SK-N-SH treated with all-trans-retinoic acid at 6 μM for 48 hours (cell line): Measurements from ENCODE around the gene GJB3.

ENCODE experiments used
- ARNTL ChIP-seq: fragments of 450-650 bp; formaldehyde crosslinking; IDR thresholded peaks from 2 replicates; pipeline ENCODE4 v1.5.0; 2020; ENCODE audit warnings: low read depth, mild to moderate bottlenecking, moderate library complexity, borderline replicate concordance
- CREB5 ChIP-seq: fragments of 250-450 bp; sonication (Bioruptor Pico); IDR thresholded peaks from 2 replicates; pipeline ENCODE4 v1.5.1; 2020; ENCODE audit warnings: low read depth, mild to moderate bottlenecking, moderate library complexity
- CSDC2 ChIP-seq: fragments of 250-450 bp; sonication (Bioruptor Pico); IDR thresholded peaks from 2 replicates; pipeline ENCODE4 v1.5.0; 2020; ENCODE audit warnings: mild to moderate bottlenecking, moderate library complexity
- CSRNP3 ChIP-seq: fragments of 250-450 bp; sonication (Bioruptor Pico); IDR thresholded peaks from 2 replicates; pipeline ENCODE4 v1.5.1; 2021; ENCODE audit warnings: mild to moderate bottlenecking, moderate library complexity
- PPARA ChIP-seq: fragments of 250-450 bp; sonication (Bioruptor Pico); IDR thresholded peaks from 2 replicates; pipeline ENCODE4 v1.5.0; 2020; ENCODE audit warnings: mild to moderate bottlenecking, borderline replicate concordance
- RARB ChIP-seq: fragments of 250-450 bp; sonication (Bioruptor Pico); IDR thresholded peaks from 2 replicates; pipeline ENCODE4 v1.8.0; 2021; ENCODE audit warnings: mild to moderate bottlenecking, moderate library complexity
- TCF4 ChIP-seq: fragments of 250-450 bp; sonication (Bioruptor Pico); IDR thresholded peaks from 2 replicates; pipeline ENCODE4 v1.8.0; 2021; ENCODE audit warnings: mild to moderate bottlenecking, moderate library complexity, borderline replicate concordance
- ZFP3 ChIP-seq: fragments of 250-450 bp; sonication (Bioruptor Pico); IDR thresholded peaks from 2 replicates; pipeline ENCODE4 v1.5.0; 2020; ENCODE audit warnings: mild to moderate bottlenecking, moderate library complexity
- ZNF565 ChIP-seq: fragments of 450-650 bp; formaldehyde crosslinking; conservative IDR thresholded peaks from 2 replicates; pipeline ENCODE4 v1.5.0; 2020; ENCODE audit warnings: low read depth, mild to moderate bottlenecking, moderate library complexity
- ZNF70 ChIP-seq: fragments of 450-650 bp; formaldehyde crosslinking; IDR thresholded peaks from 2 replicates; pipeline ENCODE4 v1.5.0; 2020; ENCODE audit warnings: mild to moderate bottlenecking, moderate library complexity

- TF ChIP-seq TCF4 (CRISPR knock-in tag) (no peak), RARB (CRISPR knock-in tag) (no peak), CSRNP3 (CRISPR knock-in tag) (no peak), CREB5 (CRISPR knock-in tag) (no peak), ZNF565 (CRISPR knock-in tag) (no peak), ZFP3 (CRISPR knock-in tag) (no peak), CSDC2 (CRISPR knock-in tag) (no peak), ARNTL (CRISPR knock-in tag) (no peak), PPARA (CRISPR knock-in tag) (no peak), ZNF70 (no peak)
Measured at GRCh38 chr1:34740161-34740868, 40.7 kb upstream of the GJB3 start.
